Heart left ventricle (tissue), 16 donors: ENCODE results near the gene UNC13B. TPM values are rescaled to one million over a fixed set of nuclear protein-coding genes. Genes with fewer than 3 reads are reported as not detected.
"Not testable (repeated sequence)": the region's sequence is repeated elsewhere in the genome, so short reads cannot be mapped to it uniquely, and the experiment has no call there.

Experiments
- ATAC-seq, 4 donors: fragments of 200-7000 bp; cut with Tn5 transposase; one replicate each; pipeline ENCODE4 v1.9.1; 2020 to 2022; ENCODE audit warnings: moderate library complexity in 4 of 4, mild to moderate bottlenecking in 3 of 4, moderate number of reproducible peaks in 1 of 4
- DNase-seq, 5 donors: peaks; one replicate each; pipeline ENCODE4 v3.0.0-alpha.2; 2020
- H3K27ac ChIP-seq, 12 donors: fragments of 200-600 bp; sonication (generic) in 4 of 12; one replicate each; pipeline versions ENCODE4 v1.5.0 to v1.8.0; 2016 to 2022; ENCODE audit warnings: mild to moderate bottlenecking in 2 of 12
- H3K27me3 ChIP-seq, 9 donors: fragments of 200-600 bp; sonication (generic) in 2 of 9; one replicate each; pipeline versions ENCODE4 v1.5.1 to v1.8.0; 2016 to 2022; ENCODE audit warnings: mild to moderate bottlenecking in 3 of 9
- H3K36me3 ChIP-seq, 9 donors: fragments of 200-600 bp; sonication (generic) in 2 of 9; one replicate each; pipeline versions ENCODE4 v1.5.0 to v1.8.0; 2018 to 2022; ENCODE audit warnings: mild to moderate bottlenecking in 2 of 9
- H3K4me1 ChIP-seq, 12 donors: fragments of 200-600 bp; sonication (generic) in 4 of 12; one replicate each; pipeline versions ENCODE4 v1.5.0 to v1.8.0; 2016 to 2022; ENCODE audit warnings: mild to moderate bottlenecking in 3 of 12
- H3K4me3 ChIP-seq, 12 donors: fragments of 200-600 bp; sonication (generic) in 4 of 12; one replicate each; pipeline versions ENCODE4 v1.5.0 to v1.8.0; 2017 to 2022; ENCODE audit warnings: mild to moderate bottlenecking in 9 of 12, moderate library complexity in 4 of 12
- H3K9me3 ChIP-seq, 12 donors: fragments of 200-600 bp; sonication (generic) in 4 of 12; one replicate each; pipeline versions ENCODE4 v1.5.0 to v1.8.0; 2016 to 2022; ENCODE audit warnings: mild to moderate bottlenecking in 1 of 12
- POLR2A ChIP-seq, 2 donors: fragments of 450-650 bp; IDR thresholded peaks; one replicate each; pipeline ENCODE4 v1.6.1; 2017; ENCODE audit warnings: antibody characterized with exemption in 2 of 2, mild to moderate bottlenecking in 2 of 2, moderate library complexity in 2 of 2
- WGBS, 4 donors: extraction: QIAGEN DNeasy Blood & Tissue Kit in 2 of 4; methylation state at CpG; one replicate each; pipeline versions ENCODE4 v1.1.5 to v1.1.7; 2013 to 2018; 5-methylcytosine and 5-hydroxymethylcytosine counted together
- intact Hi-C, 10 donors: fragments of 100-400 bp; cut with DNase I; formaldehyde crosslinking; loops; one replicate each; pipeline versions ENCODE4 v1.11.1 to v1.14.2; 2022
- polyA plus RNA-seq, 2 donors: library from polyadenylated mRNA; stranded (reverse); fragments of 200-250 nt; gene quantifications; one replicate each; pipeline ENCODE4 v1.2.3, GENCODE V29; 2013
- total RNA-seq, 9 donors: library from RNA; depleted of rRNA in 2 of 9; stranded (reverse); fragments of >200 nt in 2 of 9; fragmentation: NEBNext Ultra II Directional in 3 of 9; extraction: Animal tissue kit (Norgen Biotek cat#: 25700) in 3 of 9; gene quantifications; one replicate each; pipeline versions ENCODE4 v1.1.0 to v1.2.4, GENCODE V29; 2016 to 2023
- TF ChIP-seq, protein P1 (sequence below), 12 donors: fragments of 200-600 bp; sonication (generic) in 4 of 12; IDR thresholded peaks; one replicate each; pipeline versions ENCODE4 v1.5.0 to v1.8.0; 2018 to 2022; ENCODE audit warnings: antibody characterized with exemption in 12 of 12, mild to moderate bottlenecking in 5 of 12
- donor health status: ischemic (EF 13 %, LVEDD 7.1; RV severe dilation, severe dysfunction).
- donor health status: healthy with polysubstance abuse.
- donor health status: DM: no; HTN: yes; CAD: no.
- donor health status: DM: no; HTN: no; CAD: no.
- donor health status: ischemic (EF 25% LVEDD 6.9; RV normal size, moderate dysfunction).
- donor health status: ischemic (EF 25% LVEDD 5.7; RV mildly dilated, moderate dysfunction).
- donor health status: healthy.
- donor health status: DM: yes; HTN: yes; CAD: no.
- donor health status: ischemic (EF 35%, LVEDD 5.7; RV mildly dilated, moderate dysfunction).
- donor health status: nonischemic (EF 11% LVEDD 7.7; RV severe dilation, severe dysfunction).
- donor health status: DM: yes; HTN: yes; CAD: no.
- donor health status: PGD.
- donor health status: ischemic (EF 29% LVEDD 5.4; RV normal size, mild dysfunction).
- donor health status: nonischemic (EF 23%, LVEDD 6.1; RV moderate dilation, normal function).

UNC13B gene
- total and polyA plus RNA-seq, 11 donors, result 8.1 to 30.2 (median 21.2) TPM

DNA sequence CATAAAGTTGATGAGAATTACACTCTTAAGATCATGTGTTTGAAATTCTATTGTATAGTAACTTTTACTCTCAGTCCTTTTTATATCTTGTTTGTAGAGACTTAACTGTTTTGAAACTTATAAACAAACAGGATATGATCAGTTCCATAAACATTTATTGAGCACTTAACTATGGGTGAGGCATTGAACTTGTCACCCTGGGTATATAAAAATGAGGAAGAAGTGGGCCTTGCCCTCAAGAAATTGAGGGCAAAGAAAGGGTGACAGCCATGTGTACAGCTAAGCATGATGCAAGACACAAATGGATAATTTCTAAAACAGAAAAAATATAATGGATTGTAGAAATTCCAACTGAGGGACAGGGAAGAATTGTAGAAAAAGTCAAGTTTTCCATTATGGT is 15.7 kb downstream of the UNC13B start:
- no peak for TF ChIP-seq POLR2A (IDR thresholded peaks at IDR 0.05)
- TF ChIP-seq, protein P1, sequence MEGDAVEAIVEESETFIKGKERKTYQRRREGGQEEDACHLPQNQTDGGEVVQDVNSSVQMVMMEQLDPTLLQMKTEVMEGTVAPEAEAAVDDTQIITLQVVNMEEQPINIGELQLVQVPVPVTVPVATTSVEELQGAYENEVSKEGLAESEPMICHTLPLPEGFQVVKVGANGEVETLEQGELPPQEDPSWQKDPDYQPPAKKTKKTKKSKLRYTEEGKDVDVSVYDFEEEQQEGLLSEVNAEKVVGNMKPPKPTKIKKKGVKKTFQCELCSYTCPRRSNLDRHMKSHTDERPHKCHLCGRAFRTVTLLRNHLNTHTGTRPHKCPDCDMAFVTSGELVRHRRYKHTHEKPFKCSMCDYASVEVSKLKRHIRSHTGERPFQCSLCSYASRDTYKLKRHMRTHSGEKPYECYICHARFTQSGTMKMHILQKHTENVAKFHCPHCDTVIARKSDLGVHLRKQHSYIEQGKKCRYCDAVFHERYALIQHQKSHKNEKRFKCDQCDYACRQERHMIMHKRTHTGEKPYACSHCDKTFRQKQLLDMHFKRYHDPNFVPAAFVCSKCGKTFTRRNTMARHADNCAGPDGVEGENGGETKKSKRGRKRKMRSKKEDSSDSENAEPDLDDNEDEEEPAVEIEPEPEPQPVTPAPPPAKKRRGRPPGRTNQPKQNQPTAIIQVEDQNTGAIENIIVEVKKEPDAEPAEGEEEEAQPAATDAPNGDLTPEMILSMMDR (IDR thresholded peaks at IDR 0.05), result no peak

DNA sequence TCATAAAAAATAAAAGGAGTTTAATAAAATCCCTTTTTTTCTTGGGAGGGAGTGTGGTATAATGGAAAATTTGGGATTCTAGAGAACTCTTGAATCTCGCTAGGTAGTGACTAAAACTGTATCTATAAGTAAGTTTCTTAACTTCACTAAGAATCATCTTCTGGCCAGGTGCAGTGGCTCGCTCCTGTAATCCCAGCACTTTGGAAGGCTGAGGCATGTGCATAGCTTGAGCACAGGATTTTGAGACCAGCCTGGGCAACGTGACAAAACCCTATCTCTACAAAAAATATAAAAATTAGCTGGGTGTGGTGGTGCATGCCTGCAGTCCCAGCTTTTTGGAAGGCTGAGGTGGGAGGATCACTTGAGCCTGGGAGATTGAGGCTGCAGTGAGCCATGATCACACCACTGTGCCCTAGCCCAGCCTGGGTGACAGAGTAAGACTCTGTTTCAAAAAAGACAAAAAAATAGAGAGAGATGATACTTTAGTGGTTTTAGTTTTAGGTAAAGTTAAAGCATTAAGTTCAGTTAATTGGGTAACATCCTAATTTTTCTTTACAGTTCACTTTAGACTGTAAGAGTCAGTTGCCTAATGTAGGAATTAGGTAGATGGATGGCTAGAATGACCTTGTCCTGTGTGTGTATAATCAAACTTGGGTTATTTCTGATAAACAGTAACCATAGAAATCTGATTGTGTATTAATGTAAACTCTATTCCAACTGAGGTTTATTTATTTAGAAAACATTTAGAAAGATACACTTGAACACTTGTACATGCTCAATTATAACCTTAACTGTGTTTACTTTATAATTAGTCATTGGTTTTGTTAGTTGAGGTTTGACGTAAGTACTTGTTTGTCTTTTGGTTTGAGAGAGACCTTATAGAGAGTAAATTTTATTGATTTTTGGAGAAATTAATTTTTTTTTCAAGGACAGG is 17.8 kb downstream of the UNC13B start:
- no peaks in the 10 kb centered on the region for H3K36me3 ChIP-seq
- H3K9me3 ChIP-seq, result peaks cover 0 to 5% (median 0%) of the 10 kb centered on the region in 12 donors
- H3K27me3 ChIP-seq, result no peaks in the 10 kb centered on the region
- WGBS, 4 donors, result 83 to 87% (median 86%) methylated on average over 4 of the region's 4 CpGs
- DNase-seq (no peak), ATAC-seq (no peak)
- H3K4me3 ChIP-seq, result no peak overlapping the region
- peaks cover 0 to 5% (median 0%) of the 10 kb centered on the region in 12 donors for H3K4me1 ChIP-seq
- intact Hi-C loops, result no loop called here
- TF ChIP-seq, protein P1 (IDR thresholded peaks at IDR 0.05), result no peak
- TF ChIP-seq POLR2A (IDR thresholded peaks at IDR 0.05), result no peak
- no peak overlapping the region for H3K27ac ChIP-seq

More for the DNA sequence above, 15.7 kb downstream of the UNC13B start:
- H3K4me3 ChIP-seq, result no peak overlapping the region
- ATAC-seq (no peak), DNase-seq (no peak)
- intact Hi-C loops, result no loop called here
- peaks cover 0 to 12% (median 2%) of the 10 kb centered on the region in 12 donors for H3K4me1 ChIP-seq
- H3K27ac ChIP-seq, result no peak overlapping the region
- no peaks in the 10 kb centered on the region for H3K36me3 ChIP-seq
- H3K27me3 ChIP-seq, result no peaks in the 10 kb centered on the region
- H3K9me3 ChIP-seq, result peaks cover 0 to 5% (median 0%) of the 10 kb centered on the region in 12 donors

DNA sequence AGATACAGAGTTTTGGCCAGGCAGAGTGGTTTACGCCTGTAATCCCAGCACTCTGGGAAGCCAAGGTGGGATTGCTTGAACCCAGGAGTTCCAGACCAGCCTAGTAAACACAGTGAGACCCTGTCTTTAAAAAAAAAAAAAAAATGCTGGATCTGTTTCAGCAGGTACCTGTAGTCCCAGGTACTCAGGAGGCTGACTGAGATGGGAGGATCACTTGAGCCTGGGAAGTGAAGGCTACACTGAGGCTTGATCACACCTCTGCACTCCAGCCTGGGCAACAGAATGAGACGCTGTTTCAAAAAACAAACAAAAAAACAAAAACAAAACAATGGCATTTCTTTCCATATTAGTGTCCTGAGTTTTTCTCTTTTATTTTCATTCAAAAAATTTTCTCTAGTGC is 19.0 kb downstream of the UNC13B start:
- no peaks in the 10 kb centered on the region for H3K27me3 ChIP-seq
- no peaks in the 10 kb centered on the region for H3K36me3 ChIP-seq
- ATAC-seq (no peak), DNase-seq (no peak)
- peaks cover 0 to 5% (median 0%) of the 10 kb centered on the region in 12 donors for H3K4me1 ChIP-seq
- 96 to 100% (median 98%) methylated on average over 2 of the region's 2 CpGs for WGBS, 4 donors
- TF ChIP-seq POLR2A (IDR thresholded peaks at IDR 0.05), result no peak
- TF ChIP-seq, protein P1 (IDR thresholded peaks at IDR 0.05), result no peak
- H3K9me3 ChIP-seq, result peaks cover 0 to 5% (median 0%) of the 10 kb centered on the region in 12 donors
- intact Hi-C loops, result no loop called here
- no peak overlapping the region for H3K27ac ChIP-seq
- H3K4me3 ChIP-seq, result no peak overlapping the region

DNA sequence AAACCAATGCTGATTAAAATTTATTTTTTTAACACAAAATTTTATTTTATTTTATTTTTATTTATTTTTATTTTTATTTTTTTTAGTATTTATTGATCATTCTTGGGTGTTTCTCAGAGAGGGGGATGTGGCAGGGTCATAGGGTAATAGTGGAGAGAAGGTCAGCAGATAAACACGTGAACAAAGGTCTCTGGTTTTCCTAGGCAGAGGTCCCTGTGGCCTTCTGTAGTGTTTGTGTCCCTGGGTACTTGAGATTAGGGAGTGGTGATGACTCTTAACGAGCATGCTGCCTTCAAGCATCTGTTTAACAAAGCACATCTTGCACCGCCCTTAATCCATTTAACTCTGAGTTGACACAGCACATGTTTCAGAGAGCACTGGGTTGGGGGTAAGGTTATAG is 20.6 kb downstream of the UNC13B start:
- WGBS, 4 donors, result 42 to 67% (median 48%) methylated on average over 3 of the region's 3 CpGs
- H3K27ac ChIP-seq, result not testable (repeated sequence)

DNA sequence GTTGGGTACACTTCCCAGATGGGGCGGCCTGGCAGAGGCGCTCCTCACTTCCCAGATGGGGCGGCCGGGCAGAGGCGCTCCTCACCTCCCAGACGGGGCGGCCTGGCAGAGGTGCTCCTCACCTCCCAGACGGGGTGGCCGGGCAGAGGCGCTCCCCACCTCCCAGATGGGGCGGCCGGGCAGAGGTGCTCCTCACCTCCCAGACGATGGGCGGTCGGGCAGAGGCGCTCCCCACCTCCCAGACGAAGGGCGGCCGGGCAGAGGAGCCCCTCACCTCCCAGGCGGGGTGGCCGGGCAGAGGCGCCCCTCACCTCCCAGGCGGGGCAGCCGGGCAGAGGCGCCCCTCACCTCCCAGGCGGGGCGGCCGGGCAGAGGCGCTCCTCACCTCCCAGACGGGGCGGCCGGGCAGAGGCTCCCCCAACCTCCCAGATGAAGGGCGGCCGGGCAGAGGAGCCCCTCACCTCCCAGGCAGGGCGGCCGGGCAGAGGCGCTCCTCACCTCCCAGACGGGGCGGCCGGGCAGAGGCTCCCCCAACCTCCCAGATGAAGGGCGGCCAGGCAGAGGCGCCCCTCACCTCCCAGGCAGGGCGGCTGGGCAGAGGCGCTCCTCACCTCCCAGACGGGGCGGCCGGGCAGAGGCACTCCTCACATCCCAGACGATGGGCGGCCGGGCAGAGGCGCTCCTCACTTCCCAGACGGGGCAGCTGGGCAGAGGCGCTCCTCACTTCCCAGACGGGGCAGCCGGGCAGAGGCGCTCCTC is 21.4 kb downstream of the UNC13B start:
- H3K9me3 ChIP-seq, intact Hi-C loops, ATAC-seq, H3K36me3 ChIP-seq, H3K4me3 ChIP-seq, H3K27ac ChIP-seq, DNase-seq, H3K4me1 ChIP-seq, H3K27me3 ChIP-seq: not testable (repeated sequence)
- 95 to 98% (median 96%) methylated on average over 14 to 56 of the region's 56 CpGs for WGBS, 4 donors

More for the DNA sequence above, 20.6 kb downstream of the UNC13B start:
- H3K4me1 ChIP-seq, ATAC-seq, H3K9me3 ChIP-seq, intact Hi-C loops, H3K4me3 ChIP-seq, H3K27me3 ChIP-seq, H3K36me3 ChIP-seq, DNase-seq: not testable (repeated sequence)

DNA sequence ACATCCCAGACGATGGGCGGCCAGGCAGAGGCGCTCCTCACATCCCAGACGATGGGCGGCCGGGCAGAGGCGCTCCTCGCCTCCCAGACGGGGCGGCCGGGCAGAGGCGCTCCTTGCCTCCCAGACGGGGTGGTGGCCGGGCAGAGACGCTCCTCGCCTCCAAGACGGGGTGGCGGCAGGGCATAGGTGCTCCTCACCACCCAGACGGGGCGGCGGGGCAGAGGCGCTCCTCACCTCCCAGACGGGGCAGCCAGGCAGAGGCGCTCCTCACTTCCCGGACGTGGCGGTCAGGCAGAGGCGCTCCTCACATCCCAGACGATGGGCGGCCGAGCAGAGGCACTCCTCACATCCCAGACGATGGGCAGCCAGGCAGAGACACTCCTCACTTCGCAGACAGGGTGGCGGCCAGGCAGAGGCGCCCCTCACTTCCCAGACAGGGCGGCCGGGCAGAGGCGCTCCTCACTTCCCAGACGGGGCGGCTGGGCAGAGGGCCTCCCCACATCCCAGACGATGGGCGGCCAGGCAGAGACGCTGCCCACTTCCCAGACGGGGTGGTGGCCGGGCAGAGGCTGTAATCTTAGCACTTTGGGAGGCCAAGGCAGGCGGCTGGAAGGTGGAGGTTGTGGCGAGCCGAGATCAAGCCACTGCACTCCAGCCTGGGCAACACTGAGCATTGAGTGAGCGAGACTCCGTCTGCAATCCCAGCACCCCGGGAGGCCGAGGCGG is 22.1 kb downstream of the UNC13B start:
- 96 to 99% (median 98%) methylated on average over 29 to 53 of the region's 53 CpGs for WGBS, 4 donors
- not testable (repeated sequence) for H3K4me1 ChIP-seq, DNase-seq, H3K27ac ChIP-seq, H3K36me3 ChIP-seq, H3K4me3 ChIP-seq, H3K27me3 ChIP-seq, H3K9me3 ChIP-seq, ATAC-seq
- intact Hi-C loops, result loop anchor here in 1 of 10 donors (2.0 kb wide), 1 partner anchor 51 kb away; no protein-coding TSS in a partner anchor
